H9 (cell line): Measurements from ENCODE around the gene NCF1. TPM values are rescaled to one million over a fixed set of nuclear protein-coding genes. Genes with fewer than 3 reads are reported as not detected.
"Not testable (repeated sequence)": the region's sequence is repeated elsewhere in the genome, so short reads cannot be mapped to it uniquely, and the experiment has no call there.

Experiments used
- DNase-seq: peaks from one replicate; pipeline ENCODE4 v3.0.0-alpha.2; 2017
- H2AFZ ChIP-seq: one replicate; pipeline ENCODE4 v1.6.1; 2013; ENCODE audit warnings: mild to moderate bottlenecking, low read length, control low read depth, moderate library complexity
- H2AK5ac ChIP-seq: 2 replicates; pipeline ENCODE4 v1.6.1; 2013; ENCODE audit warnings: low read length, control low read depth, mixed read lengths; ENCODE audit not compliant: insufficient read length
- H2BK120ac ChIP-seq: one replicate; pipeline ENCODE4 v1.6.1; 2013; ENCODE audit warnings: low read depth, mild to moderate bottlenecking, low read length, control low read depth, inconsistent platforms; ENCODE audit not compliant: poor library complexity, severe bottlenecking
- H2BK12ac ChIP-seq: 2 replicates; pipeline ENCODE4 v1.6.1; 2013; ENCODE audit warnings: low read length, control low read depth, mixed read lengths, low read depth; ENCODE audit not compliant: insufficient read length
- H2BK15ac ChIP-seq: 2 replicates; pipeline ENCODE4 v1.6.1; 2013; ENCODE audit warnings: low read depth, low read length, control low read depth
- H2BK20ac ChIP-seq: one replicate; pipeline ENCODE4 v1.6.1; 2013; ENCODE audit warnings: low read depth, mild to moderate bottlenecking, low read length, control low read depth, inconsistent platforms; ENCODE audit not compliant: poor library complexity, severe bottlenecking
- H2BK5ac ChIP-seq: 2 replicates; pipeline ENCODE4 v1.6.1; 2013; ENCODE audit warnings: low read length, control low read depth, mixed read lengths; ENCODE audit not compliant: insufficient read length
- H3K14ac ChIP-seq: 2 replicates; pipeline ENCODE4 v1.6.1; 2013; ENCODE audit warnings: low read length, control low read depth; ENCODE audit not compliant: insufficient read depth
- H3K18ac ChIP-seq: 2 replicates; pipeline ENCODE4 v1.6.1; 2013; ENCODE audit warnings: low read depth, mild to moderate bottlenecking, mixed read lengths, low read length, control low read depth; ENCODE audit not compliant: insufficient read length
- H3K23ac ChIP-seq: 2 replicates; pipeline ENCODE4 v1.6.1; 2013; ENCODE audit warnings: low read length, control low read depth, mixed read lengths, low read depth; ENCODE audit not compliant: insufficient read length
- H3K23me2 ChIP-seq: 2 replicates; pipeline ENCODE4 v1.6.1; 2013; ENCODE audit warnings: low read depth, mild to moderate bottlenecking, mixed read lengths, low read length, control low read depth; ENCODE audit not compliant: insufficient read length, poor library complexity, severe bottlenecking
- H3K27ac ChIP-seq: 2 replicates; pipeline ENCODE4 v1.5.1; 2013; ENCODE audit warnings: low read length, control low read depth, mixed read lengths, low read depth; ENCODE audit not compliant: insufficient read length
- H3K27me3 ChIP-seq: 2 replicates; pipeline ENCODE4 v1.6.1; 2013; ENCODE audit warnings: low read length, control low read depth, inconsistent platforms; ENCODE audit not compliant: insufficient read depth
- H3K4ac ChIP-seq: 2 replicates; pipeline ENCODE4 v1.6.1; 2013; ENCODE audit warnings: low read depth, mild to moderate bottlenecking, control low read depth, inconsistent platforms, low read length, moderate library complexity
- H3K4me1 ChIP-seq: 2 replicates; pipeline ENCODE4 v1.6.1; 2013; ENCODE audit warnings: low read length, control low read depth, inconsistent platforms; ENCODE audit not compliant: insufficient read depth
- H3K4me2 ChIP-seq: 2 replicates; pipeline ENCODE4 v1.6.1; 2013; ENCODE audit warnings: low read length, control low read depth, mixed read lengths; ENCODE audit not compliant: insufficient read length, insufficient read depth
- H3K56ac ChIP-seq: 2 replicates; pipeline ENCODE4 v1.6.1; 2013; ENCODE audit warnings: low read depth, mild to moderate bottlenecking, mixed read lengths, low read length, control low read depth; ENCODE audit not compliant: insufficient read length
- H3K79me1 ChIP-seq: 2 replicates; pipeline ENCODE4 v1.6.1; 2013; ENCODE audit warnings: low read depth, mild to moderate bottlenecking, moderate library complexity, low read length, control low read depth, inconsistent platforms; ENCODE audit not compliant: insufficient read depth, poor library complexity, severe bottlenecking
- H3K79me2 ChIP-seq: 2 replicates; pipeline ENCODE4 v1.6.1; 2013; ENCODE audit warnings: low read length, control low read depth, inconsistent platforms; ENCODE audit not compliant: insufficient read depth
- H3K9ac ChIP-seq: 2 replicates; pipeline ENCODE4 v1.6.1; 2013; ENCODE audit warnings: low read length, control low read depth, mixed read lengths; ENCODE audit not compliant: insufficient read length; ENCODE audit errors: extremely low read depth
- H3K9me3 ChIP-seq: one replicate; pipeline ENCODE4 v1.6.1; 2013; ENCODE audit warnings: low read depth, low read length, inconsistent platforms; ENCODE audit not compliant: control insufficient read depth
- H3T11ph ChIP-seq: one replicate; pipeline ENCODE4 v1.6.1; 2013; ENCODE audit warnings: mild to moderate bottlenecking, low read length, control low read depth, inconsistent platforms
- H4K20me1 ChIP-seq: one replicate; pipeline ENCODE4 v1.6.1; 2013; ENCODE audit not compliant: control insufficient read depth, insufficient read length, insufficient read depth
- H4K5ac ChIP-seq: 2 replicates; pipeline ENCODE4 v1.6.1; 2013; ENCODE audit warnings: low read depth, mild to moderate bottlenecking, mixed read lengths, low read length, control low read depth; ENCODE audit not compliant: insufficient read length
- H4K8ac ChIP-seq: replicated peaks from 2 replicates; pipeline ENCODE4 v1.6.1; 2013; ENCODE audit warnings: low read length, control low read depth, mixed read lengths, low read depth; ENCODE audit not compliant: insufficient read length
- H4K91ac ChIP-seq: 2 replicates; pipeline ENCODE4 v1.6.1; 2013; ENCODE audit warnings: low read depth, mild to moderate bottlenecking, moderate library complexity, mixed read lengths, low read length, control low read depth; ENCODE audit not compliant: insufficient read length
- H3K27ac Mint-ChIP-seq, 3 experiments: 2 replicates in 2 of 3; 3 replicates in 1 of 3; pipeline ENCODE4 v1.8.0; 2020 to 2021; ENCODE audit warnings: mixed read lengths in 3 of 3, mild to moderate bottlenecking in 1 of 3, moderate library complexity in 1 of 3
- H3K27me3 Mint-ChIP-seq: 2 replicates; pipeline ENCODE4 v1.8.0; 2021; ENCODE audit warnings: low read depth, mild to moderate bottlenecking, moderate library complexity, mixed read lengths
- H3K36me3 Mint-ChIP-seq, 3 experiments: 2 replicates in 2 of 3; 3 replicates in 1 of 3; pipeline ENCODE4 v1.8.0; 2020 to 2021; ENCODE audit warnings: low read depth in 3 of 3, mixed read lengths in 3 of 3; ENCODE audit not compliant: insufficient read depth in 1 of 3
- H3K4me1 Mint-ChIP-seq, 2 experiments: 2 replicates each; pipeline ENCODE4 v1.8.0; 2020; ENCODE audit warnings: mixed read lengths in 2 of 2
- H3K4me3 Mint-ChIP-seq, 2 experiments: 2 replicates in 1 of 2; 3 replicates in 1 of 2; pipeline ENCODE4 v1.8.0; 2020 to 2021; ENCODE audit warnings: mild to moderate bottlenecking in 2 of 2, mixed read lengths in 2 of 2, moderate library complexity in 1 of 2
- H3K9me3 Mint-ChIP-seq, 2 experiments: 2 replicates in 1 of 2; 3 replicates in 1 of 2; pipeline ENCODE4 v1.8.0; 2020; ENCODE audit warnings: mild to moderate bottlenecking in 2 of 2, mixed read lengths in 2 of 2, moderate library complexity in 1 of 2
- WGBS: extraction: QIAGEN DNeasy Blood & Tissue Kit; methylation state at CpG from one replicate; pipeline ENCODE4 v1.1.7; 2013; ENCODE audit warnings: missing lambda C conversion rate, low lambda C conversion rate, mixed read lengths; ENCODE audit not compliant: insufficient read length; ENCODE audit errors: extremely low coverage; 5-methylcytosine and 5-hydroxymethylcytosine counted together
- total RNA-seq: library from RNA; stranded (reverse); gene quantifications from 2 replicates; pipeline ENCODE4 v1.2.1, GENCODE V29; 2021

Gene NCF1
- total RNA-seq, 1 experiment from 2014 or later: 0.63 TPM

DNA sequence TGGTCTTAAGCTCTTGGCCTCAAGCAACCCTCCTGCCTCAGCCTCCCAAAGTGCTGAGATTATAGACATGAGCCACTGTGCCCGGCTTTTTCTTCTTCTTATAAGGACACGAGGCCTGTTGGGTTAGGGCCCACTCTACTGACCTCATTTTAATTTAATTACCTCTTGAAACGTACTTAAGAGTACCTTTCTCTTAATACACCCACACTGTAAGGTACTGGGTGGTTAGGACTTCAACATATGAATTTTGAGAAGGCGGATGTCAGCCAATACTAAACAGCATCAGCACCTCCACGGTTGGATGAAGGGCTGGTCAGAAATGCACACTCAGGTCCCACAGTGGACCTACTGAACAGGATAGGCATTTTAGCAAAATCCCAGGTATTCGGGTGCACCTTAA is 7.9 kb downstream of the NCF1 start:
- H3K36me3 Mint-ChIP-seq, H2AK5ac ChIP-seq, H3K14ac ChIP-seq, H3K4ac ChIP-seq, H2BK120ac ChIP-seq, H3K27ac Mint-ChIP-seq, H4K91ac ChIP-seq, H2AFZ ChIP-seq, H3K27ac ChIP-seq, H3K27me3 ChIP-seq, H4K5ac ChIP-seq, H3K23ac ChIP-seq, H2BK12ac ChIP-seq, H3K27me3 Mint-ChIP-seq, H3K4me3 Mint-ChIP-seq, H3K79me1 ChIP-seq, H3K4me2 ChIP-seq, H4K8ac ChIP-seq, H3K4me1 ChIP-seq, H3K56ac ChIP-seq, H3K9ac ChIP-seq, H4K20me1 ChIP-seq, DNase-seq, H3K9me3 ChIP-seq, H2BK5ac ChIP-seq, H2BK15ac ChIP-seq, H3K18ac ChIP-seq, H3K9me3 Mint-ChIP-seq, H3T11ph ChIP-seq, H3K23me2 ChIP-seq, H3K4me1 Mint-ChIP-seq, H2BK20ac ChIP-seq, H3K79me2 ChIP-seq: not testable (repeated sequence)
- WGBS: no CpG with 5 or more reads among the region's 6 CpGs

DNA sequence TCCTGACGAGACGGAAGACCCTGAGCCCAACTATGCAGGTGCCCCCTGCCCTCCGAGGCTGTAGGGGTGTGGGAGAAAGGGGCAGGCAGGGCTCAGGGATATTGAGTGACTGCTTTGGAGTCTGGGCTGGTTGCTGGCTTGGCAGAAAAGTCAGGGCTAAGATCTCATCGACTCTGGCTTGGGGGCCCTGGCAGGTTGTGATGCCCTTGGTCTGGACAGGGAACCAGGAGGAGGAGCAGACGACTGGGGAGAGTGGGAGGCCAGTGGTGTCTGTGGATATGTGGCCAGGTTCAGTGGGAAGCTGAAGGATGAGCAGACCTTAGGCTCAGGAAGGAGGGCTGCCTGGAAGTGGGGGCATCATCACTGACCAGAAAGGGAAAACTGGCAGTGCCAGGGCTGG is 9.8 kb downstream of the NCF1 start:
- not testable (repeated sequence) for H3K9ac ChIP-seq, H3K27ac ChIP-seq, H3K23ac ChIP-seq, H3K4me1 Mint-ChIP-seq, H3K9me3 ChIP-seq, H2BK20ac ChIP-seq, H4K8ac ChIP-seq, H3K4me1 ChIP-seq, H3K79me2 ChIP-seq, H2BK12ac ChIP-seq, H3K56ac ChIP-seq, H2BK5ac ChIP-seq, H3K36me3 Mint-ChIP-seq, H3K23me2 ChIP-seq, H2BK120ac ChIP-seq, H4K5ac ChIP-seq, H2AFZ ChIP-seq, H2BK15ac ChIP-seq, H3K4me3 Mint-ChIP-seq, H3T11ph ChIP-seq, H3K79me1 ChIP-seq, H3K4me2 ChIP-seq, H2AK5ac ChIP-seq, H3K27me3 Mint-ChIP-seq, H4K91ac ChIP-seq, H3K9me3 Mint-ChIP-seq, H3K14ac ChIP-seq, H3K4ac ChIP-seq, H3K27me3 ChIP-seq, H3K18ac ChIP-seq, H4K20me1 ChIP-seq
- peak; percentile 22 for DNase-seq
- no CpG with 5 or more reads among the region's 5 CpGs for WGBS
- peak overlapping the region in 1 of 3 experiments; percentile 70; a peak in 1 of 7 replicates for H3K27ac Mint-ChIP-seq
